HG02973 (cell line): ENCODE data around the gene CNTNAP2.
"Not testable (repeated sequence)": the region's sequence is repeated elsewhere in the genome, so short reads cannot be mapped to it uniquely, and the experiment has no call there.

Source experiments
- ATAC-seq: cut with Tn5 transposase; IDR thresholded peaks from one replicate; pipeline ENCODE4 v1.9.1; 2021; ENCODE audit warnings: moderate library complexity; ENCODE audit not compliant: unreplicated experiment

Gene CNTNAP2

GRCh38 chr7:148262721-148263229 lies 2146.2 kb downstream of the CNTNAP2 start:
- ATAC-seq = peak; percentile 78

GRCh38 chr7:148264933-148265557 lies 2148.4 kb downstream of the CNTNAP2 start:
- no peak for ATAC-seq

DNA sequence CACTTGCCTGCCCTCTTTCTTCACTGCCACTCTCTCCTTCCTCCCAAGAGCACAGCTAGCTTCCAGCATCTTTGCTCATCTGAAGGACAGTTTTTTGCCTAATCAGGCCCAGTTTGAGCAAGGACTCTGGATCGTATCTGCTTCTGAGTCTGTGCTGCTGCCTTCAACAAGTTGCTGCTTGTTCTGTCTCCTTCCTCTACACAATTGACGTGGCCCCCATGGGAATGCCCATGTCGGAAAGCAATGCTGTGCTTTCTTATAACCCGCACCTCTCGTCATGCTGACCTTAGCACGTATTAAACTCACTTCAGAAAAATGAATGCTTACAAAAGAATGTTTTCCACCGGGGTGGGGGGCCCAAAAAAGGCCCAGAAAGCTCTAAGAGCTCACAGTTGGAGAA lies 2149.3 kb downstream of the CNTNAP2 start:
- no peak for ATAC-seq

DNA sequence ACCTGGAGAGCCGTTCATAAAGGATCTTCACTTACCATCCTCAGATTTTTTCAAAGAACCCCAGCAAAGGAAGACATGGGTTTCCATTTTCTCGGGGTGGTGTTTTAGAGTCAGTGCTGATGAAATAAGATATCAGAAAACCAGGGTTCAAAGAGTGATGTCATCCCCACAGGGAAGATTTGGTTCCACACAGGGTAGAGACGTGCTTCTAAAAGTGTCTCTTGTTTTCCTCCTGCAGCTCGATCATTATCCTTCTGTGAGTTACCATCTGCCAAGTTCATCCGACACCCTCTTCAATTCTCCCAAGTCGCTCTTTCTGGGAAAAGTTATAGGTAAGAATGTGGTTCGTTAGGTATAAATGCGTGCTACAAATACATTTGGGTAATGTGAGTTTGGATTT lies 2150.2 kb downstream of the CNTNAP2 start:
- ATAC-seq = no peak

- no peak for ATAC-seq
These were observed 2154.0 kb downstream of the CNTNAP2 start for GRCh38 chr7:148270576-148270975.

GRCh38 chr7:148274118-148274517 lies 2157.5 kb downstream of the CNTNAP2 start:
- no peak for ATAC-seq

DNA sequence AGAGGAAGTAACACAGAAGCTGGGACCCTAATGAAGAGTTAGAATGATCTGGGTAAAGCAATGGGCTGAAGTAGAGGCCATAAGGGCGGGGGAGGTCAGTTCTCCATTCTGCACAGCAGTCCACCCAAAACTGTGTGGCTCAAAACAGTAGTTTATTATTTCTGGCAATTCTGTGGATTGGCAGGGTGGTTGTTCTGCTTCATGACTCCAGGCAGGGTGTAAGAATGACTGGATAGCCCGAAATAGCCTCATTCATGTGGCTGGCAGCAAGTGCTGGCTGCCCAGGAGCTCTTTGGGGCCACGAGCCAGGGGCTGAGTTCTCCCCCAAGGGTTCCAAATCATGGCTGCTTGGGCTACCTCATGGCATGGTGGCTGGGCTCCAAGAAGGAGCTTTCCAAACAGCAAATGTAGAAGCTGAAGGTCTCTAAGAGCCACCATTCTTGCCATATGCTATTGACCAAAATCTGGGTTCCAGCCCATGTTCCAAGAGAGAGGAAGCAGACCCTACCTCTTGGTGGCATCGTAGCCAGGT lies 2158.8 kb downstream of the CNTNAP2 start:
- no peak for ATAC-seq

- no peak for ATAC-seq
These were observed 2159.9 kb downstream of the CNTNAP2 start for GRCh38 chr7:148276314-148277041.

GRCh38 chr7:148277042-148277660 lies 2160.6 kb downstream of the CNTNAP2 start:
- ATAC-seq = no peak

- ATAC-seq = no peak
These were observed 2169.5 kb downstream of the CNTNAP2 start for GRCh38 chr7:148286150-148286549.

DNA sequence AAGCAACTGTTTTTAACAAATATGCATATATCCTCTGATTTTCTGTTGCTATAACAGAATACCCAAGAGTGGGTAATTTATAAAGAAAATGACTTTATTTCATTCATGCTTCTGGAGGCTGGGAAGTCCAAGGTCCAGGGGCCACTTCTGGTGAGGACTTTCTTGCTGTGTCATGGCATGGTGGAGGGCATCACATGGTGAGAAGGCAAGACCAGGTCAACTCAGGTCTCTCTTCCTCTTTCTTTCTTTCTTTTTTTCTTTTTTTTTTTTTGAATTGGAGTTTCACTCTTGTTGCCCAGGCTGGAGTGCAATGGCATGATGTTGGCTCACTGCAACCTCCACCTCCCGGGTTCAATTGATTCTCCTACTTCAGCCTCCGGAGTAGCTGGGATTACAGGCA lies 2170.9 kb downstream of the CNTNAP2 start:
- ATAC-seq = no peak

GRCh38 chr7:148288592-148289151 lies 2172.1 kb downstream of the CNTNAP2 start:
- no peak for ATAC-seq

DNA sequence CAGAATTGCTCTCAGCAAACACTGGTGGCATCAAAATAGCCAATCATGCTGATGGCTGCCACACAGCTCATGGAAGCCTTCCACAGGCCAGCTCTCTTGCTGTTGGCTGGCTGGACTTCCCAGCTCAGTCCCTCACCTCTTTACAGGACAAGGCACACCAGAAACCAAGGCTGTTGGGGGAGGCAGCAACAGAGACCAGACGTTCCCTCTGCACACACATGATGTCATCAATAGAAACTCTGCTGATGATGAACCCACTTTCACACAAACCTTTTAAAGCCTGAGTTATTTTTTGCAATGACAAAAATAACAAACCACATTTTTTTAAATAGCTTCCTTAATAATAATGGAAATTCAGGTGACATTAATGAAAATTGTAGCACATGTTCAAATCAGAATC lies 2173.0 kb downstream of the CNTNAP2 start:
- peak; percentile 71 for ATAC-seq

DNA sequence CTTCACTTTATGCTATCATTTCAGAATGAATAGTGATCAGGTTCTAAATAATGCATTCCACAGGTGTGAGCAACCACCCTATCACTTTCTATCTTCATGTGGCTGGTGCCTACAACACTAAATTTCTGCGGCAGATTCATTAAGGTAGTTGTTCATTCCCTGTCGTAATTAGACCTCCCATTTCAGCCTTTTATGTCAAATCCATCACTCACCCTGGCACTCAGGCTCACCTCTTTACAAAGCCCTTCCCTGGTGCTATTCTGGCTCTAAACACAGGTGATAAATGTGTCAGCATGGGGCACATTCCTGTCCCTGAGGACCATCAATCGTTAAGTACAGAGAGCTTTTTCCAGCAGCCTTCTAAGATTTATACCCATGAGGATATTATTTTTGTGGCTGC lies 2173.9 kb downstream of the CNTNAP2 start:
- no peak for ATAC-seq

- ATAC-seq = no peak
These were observed 2175.2 kb downstream of the CNTNAP2 start for GRCh38 chr7:148291799-148292198.

GRCh38 chr7:148296994-148297644 lies 2180.5 kb downstream of the CNTNAP2 start:
- ATAC-seq = no peak

DNA sequence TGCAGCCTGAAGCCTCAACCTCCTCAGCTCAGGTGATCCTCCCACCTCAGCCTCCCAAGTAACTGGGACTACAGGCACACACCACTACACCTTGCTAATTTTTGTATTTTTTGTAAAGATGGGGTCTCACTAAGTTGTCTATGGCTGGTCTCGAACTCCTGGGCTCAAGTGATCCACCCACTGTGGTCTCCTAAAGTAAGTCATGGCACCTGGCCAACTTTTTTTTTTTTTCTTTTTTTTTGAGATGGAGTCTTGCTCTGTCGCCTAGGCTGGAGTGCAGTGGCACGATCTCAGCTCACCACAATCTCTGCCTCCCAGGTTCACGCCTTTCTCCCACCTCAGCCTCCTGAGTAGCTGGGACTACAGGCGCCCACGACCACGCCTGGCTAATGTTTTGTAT lies 2182.2 kb downstream of the CNTNAP2 start:
- ATAC-seq = not testable (repeated sequence)

- no peak for ATAC-seq
These were observed 2183.0 kb downstream of the CNTNAP2 start for GRCh38 chr7:148299350-148300276.

DNA sequence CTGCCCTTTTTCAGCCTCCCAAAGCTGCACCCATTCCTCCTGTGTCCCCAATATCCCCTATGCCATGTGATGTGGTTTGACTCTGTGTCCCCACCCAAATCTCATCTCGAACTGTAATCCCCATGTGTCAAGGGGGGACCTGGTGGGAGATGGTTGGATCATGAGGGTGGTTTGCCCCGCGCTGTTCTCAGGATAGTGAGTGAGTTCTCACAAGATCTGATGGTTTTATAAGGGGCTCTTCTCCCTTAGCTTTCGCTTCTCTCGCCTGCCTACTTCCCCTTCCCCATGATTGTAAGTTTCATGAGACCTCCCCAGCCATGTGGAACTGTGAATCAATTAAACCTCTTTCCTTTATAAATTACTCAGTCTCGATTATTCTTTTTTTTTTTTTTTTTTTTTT lies 2185.8 kb downstream of the CNTNAP2 start:
- ATAC-seq = not testable (repeated sequence)
